ENCODE results near the gene TSKS.

The TSKS gene

GRCh38 chr19:49803529-49803856 is 40.4 kb upstream of the TSKS start:
- Histone ChIP-seq H3K36me3 (ENCODE audit: insufficient read depth, low read length) (peaks cover 44% of the 10 kb centered on the region), H3K9me3 (ENCODE audit: low read length) (no peaks in the 10 kb centered on the region), H3K4me3 (ENCODE audit: low read depth in 1 of 2, low read length in 2 of 2) (no peak overlapping the region), H3K4me1 (ENCODE audit: insufficient read depth, low read length) (peaks cover 12% of the 10 kb centered on the region), H3K27me3 (ENCODE audit: control insufficient read depth in 1 of 2, insufficient read depth in 2 of 2, low read length in 2 of 2) (no peaks in the 10 kb centered on the region), H3K27ac (ENCODE audit: low read depth, low read length) (no peak overlapping the region), H3K9ac (ENCODE audit: low read length) (peak overlapping the region; percentile 27)

- Histone ChIP-seq H3K27me3 (ENCODE audit: control insufficient read depth in 1 of 2, insufficient read depth in 2 of 2, low read length in 2 of 2) (no peaks in the 10 kb centered on the region), H3K4me3 (ENCODE audit: low read depth in 1 of 2, low read length in 2 of 2) (peak overlapping the region; percentile 55 to 65), H3K9me3 (ENCODE audit: low read length) (no peaks in the 10 kb centered on the region), H3K9ac (ENCODE audit: low read length) (peak overlapping the region; percentile 27), H3K4me1 (ENCODE audit: insufficient read depth, low read length) (peaks cover 7% of the 10 kb centered on the region), H3K27ac (ENCODE audit: low read depth, low read length) (peak overlapping the region; percentile 57), H3K36me3 (ENCODE audit: insufficient read depth, low read length) (peaks cover 49% of the 10 kb centered on the region)
These were observed 39.9 kb upstream of the TSKS start for GRCh38 chr19:49802836-49803528.

DNA sequence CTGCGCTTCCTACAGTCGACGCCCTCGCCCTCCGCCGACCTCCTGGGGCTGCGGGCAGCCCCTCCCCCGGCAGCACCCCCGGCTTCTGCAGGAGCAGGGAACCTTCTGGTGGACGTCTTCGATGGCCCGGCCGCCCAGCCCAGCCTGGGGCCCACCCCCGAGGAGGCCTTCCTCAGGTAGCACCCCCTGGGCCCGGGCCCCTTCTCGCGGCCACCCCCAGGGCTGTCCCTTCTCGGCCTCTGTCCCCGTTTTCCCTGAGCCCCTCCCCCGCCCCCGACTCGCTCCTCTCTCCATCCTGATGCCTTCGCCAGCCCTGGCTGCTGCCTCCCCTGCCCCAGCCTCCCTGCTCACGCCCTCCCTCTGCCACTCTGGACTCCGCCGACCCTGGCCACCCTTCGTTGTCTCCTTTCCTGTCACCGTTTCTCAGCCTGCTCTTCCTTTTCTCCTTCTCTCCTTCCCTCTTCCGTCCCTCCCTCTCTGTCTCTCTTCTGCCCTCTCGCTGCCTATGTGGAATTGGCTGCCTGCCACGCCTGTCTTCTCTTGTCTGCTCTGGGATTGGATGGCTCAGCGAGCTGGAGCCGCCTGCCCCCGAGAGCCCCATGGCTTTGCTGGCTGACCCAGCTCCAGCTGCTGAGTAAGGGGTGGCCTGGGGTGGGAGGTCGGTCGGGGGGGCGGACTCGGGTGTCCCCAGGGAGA is 39.0 kb upstream of the TSKS start:
- peak overlapping the region; percentile 55 to 65 for H3K4me3 ChIP-seq (ENCODE audit: low read depth in 1 of 2, low read length in 2 of 2)
- no peaks in the 10 kb centered on the region for H3K27me3 ChIP-seq (ENCODE audit: control insufficient read depth in 1 of 2, insufficient read depth in 2 of 2, low read length in 2 of 2)
- peak overlapping the region; percentile 57 for H3K27ac ChIP-seq (ENCODE audit: low read depth, low read length)
- no peaks in the 10 kb centered on the region for H3K9me3 ChIP-seq (ENCODE audit: low read length)
- H3K9ac ChIP-seq (ENCODE audit: low read length): peak overlapping the region; percentile 27
- peaks cover 5% of the 10 kb centered on the region for H3K4me1 ChIP-seq (ENCODE audit: insufficient read depth, low read length)
- peaks cover 47% of the 10 kb centered on the region for H3K36me3 ChIP-seq (ENCODE audit: insufficient read depth, low read length)

- Histone ChIP-seq H3K4me1 (ENCODE audit: insufficient read depth, low read length) (peaks cover 5% of the 10 kb centered on the region), H3K36me3 (ENCODE audit: insufficient read depth, low read length) (peaks cover 51% of the 10 kb centered on the region), H3K9ac (ENCODE audit: low read length) (no peak overlapping the region), H3K27ac (ENCODE audit: low read depth, low read length) (peak overlapping the region; percentile 57), H3K4me3 (ENCODE audit: low read depth in 1 of 2, low read length in 2 of 2) (peak overlapping the region; percentile 55 to 65), H3K27me3 (ENCODE audit: control insufficient read depth in 1 of 2, insufficient read depth in 2 of 2, low read length in 2 of 2) (no peaks in the 10 kb centered on the region), H3K9me3 (ENCODE audit: low read length) (no peaks in the 10 kb centered on the region)
These were observed 38.3 kb upstream of the TSKS start for GRCh38 chr19:49801401-49801888.

GRCh38 chr19:49800771-49801170 is 37.7 kb upstream of the TSKS start:
- Histone ChIP-seq H3K27me3 (ENCODE audit: control insufficient read depth in 1 of 2, insufficient read depth in 2 of 2, low read length in 2 of 2) (no peaks in the 10 kb centered on the region), H3K36me3 (ENCODE audit: insufficient read depth, low read length) (peaks cover 58% of the 10 kb centered on the region), H3K27ac (ENCODE audit: low read depth, low read length) (no peak overlapping the region), H3K9me3 (ENCODE audit: low read length) (no peaks in the 10 kb centered on the region), H3K4me3 (ENCODE audit: low read depth in 1 of 2, low read length in 2 of 2) (no peak overlapping the region), H3K9ac (ENCODE audit: low read length) (no peak overlapping the region), H3K4me1 (ENCODE audit: insufficient read depth, low read length) (peaks cover 5% of the 10 kb centered on the region)

DNA sequence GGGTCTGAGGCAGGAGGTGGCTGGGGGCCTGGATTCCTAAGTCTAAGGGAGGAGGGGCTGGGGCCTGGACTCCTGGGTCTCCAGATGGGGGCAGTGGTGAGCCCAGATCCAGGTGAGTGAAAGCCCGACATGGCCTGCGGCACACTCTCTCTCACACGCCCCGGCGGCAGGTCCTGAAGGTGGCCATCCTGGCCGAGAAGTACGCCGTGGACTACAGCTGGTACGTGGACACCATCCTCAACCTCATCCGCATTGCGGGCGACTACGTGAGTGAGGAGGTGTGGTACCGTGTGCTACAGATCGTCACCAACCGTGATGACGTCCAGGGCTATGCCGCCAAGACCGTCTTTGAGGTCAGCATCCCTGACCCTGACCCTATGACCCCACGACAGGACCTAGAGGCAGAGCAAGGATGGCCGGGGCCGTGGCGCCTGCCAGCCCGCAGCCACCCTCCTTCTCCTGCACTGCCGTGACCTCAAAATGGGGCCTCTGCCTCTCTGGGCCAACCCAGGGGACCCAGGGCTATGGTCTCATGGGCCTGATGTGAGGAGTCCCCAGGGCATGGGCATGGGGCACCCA is 36.8 kb upstream of the TSKS start:
- no peak overlapping the region for H3K9ac ChIP-seq (ENCODE audit: low read length)
- H3K9me3 ChIP-seq (ENCODE audit: low read length): no peaks in the 10 kb centered on the region
- no peak overlapping the region for H3K4me3 ChIP-seq (ENCODE audit: low read depth in 1 of 2, low read length in 2 of 2)
- H3K4me1 ChIP-seq (ENCODE audit: insufficient read depth, low read length): peaks cover 5% of the 10 kb centered on the region
- H3K36me3 ChIP-seq (ENCODE audit: insufficient read depth, low read length): peaks cover 63% of the 10 kb centered on the region
- no peak overlapping the region for H3K27ac ChIP-seq (ENCODE audit: low read depth, low read length)
- H3K27me3 ChIP-seq (ENCODE audit: control insufficient read depth in 1 of 2, insufficient read depth in 2 of 2, low read length in 2 of 2): no peaks in the 10 kb centered on the region

DNA sequence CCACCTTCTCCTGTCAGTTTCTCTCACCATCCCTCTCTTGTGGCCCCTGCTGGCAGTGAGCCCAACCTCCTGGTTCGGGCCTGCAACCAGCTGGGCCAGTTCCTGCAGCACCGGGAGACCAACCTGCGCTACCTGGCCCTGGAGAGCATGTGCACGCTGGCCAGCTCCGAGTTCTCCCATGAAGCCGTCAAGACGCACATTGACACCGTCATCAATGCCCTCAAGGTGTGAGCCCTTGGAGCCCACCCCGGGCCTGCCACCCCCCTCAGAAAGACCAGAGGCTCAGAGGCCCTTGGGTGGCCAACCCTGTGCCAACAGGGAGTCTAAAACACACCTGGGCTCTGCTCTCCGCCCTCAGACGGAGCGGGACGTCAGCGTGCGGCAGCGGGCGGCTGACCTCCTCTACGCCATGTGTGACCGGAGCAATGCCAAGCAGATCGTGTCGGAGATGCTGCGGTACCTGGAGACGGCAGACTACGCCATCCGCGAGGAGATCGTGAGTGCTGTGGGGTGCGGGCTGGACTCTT is 36.2 kb upstream of the TSKS start:
- Histone ChIP-seq H3K9ac (ENCODE audit: low read length) (no peak overlapping the region), H3K36me3 (ENCODE audit: insufficient read depth, low read length) (peaks cover 63% of the 10 kb centered on the region), H3K27ac (ENCODE audit: low read depth, low read length) (no peak overlapping the region), H3K9me3 (ENCODE audit: low read length) (no peaks in the 10 kb centered on the region), H3K4me3 (ENCODE audit: low read depth in 1 of 2, low read length in 2 of 2) (no peak overlapping the region), H3K4me1 (ENCODE audit: insufficient read depth, low read length) (peaks cover 5% of the 10 kb centered on the region), H3K27me3 (ENCODE audit: control insufficient read depth in 1 of 2, insufficient read depth in 2 of 2, low read length in 2 of 2) (no peaks in the 10 kb centered on the region)

GRCh38 chr19:49798574-49798973 is 35.5 kb upstream of the TSKS start:
- H3K4me1 ChIP-seq (ENCODE audit: insufficient read depth, low read length): peaks cover 5% of the 10 kb centered on the region
- no peak overlapping the region for H3K9ac ChIP-seq (ENCODE audit: low read length)
- H3K4me3 ChIP-seq (ENCODE audit: low read depth in 1 of 2, low read length in 2 of 2): no peak overlapping the region
- H3K36me3 ChIP-seq (ENCODE audit: insufficient read depth, low read length): peaks cover 65% of the 10 kb centered on the region
- H3K27me3 ChIP-seq (ENCODE audit: control insufficient read depth in 1 of 2, insufficient read depth in 2 of 2, low read length in 2 of 2): no peaks in the 10 kb centered on the region
- H3K9me3 ChIP-seq (ENCODE audit: low read length): no peaks in the 10 kb centered on the region
- H3K27ac ChIP-seq (ENCODE audit: low read depth, low read length): no peak overlapping the region

GRCh38 chr19:49795615-49796014 is 32.5 kb upstream of the TSKS start:
- Histone ChIP-seq H3K27me3 (ENCODE audit: control insufficient read depth in 1 of 2, insufficient read depth in 2 of 2, low read length in 2 of 2) (no peaks in the 10 kb centered on the region), H3K4me1 (ENCODE audit: insufficient read depth, low read length) (no peaks in the 10 kb centered on the region), H3K9me3 (ENCODE audit: low read length) (no peaks in the 10 kb centered on the region), H3K27ac (ENCODE audit: low read depth, low read length) (no peak overlapping the region), H3K9ac (ENCODE audit: low read length) (no peak overlapping the region), H3K4me3 (ENCODE audit: low read depth in 1 of 2, low read length in 2 of 2) (no peak overlapping the region), H3K36me3 (ENCODE audit: insufficient read depth, low read length) (peaks cover 80% of the 10 kb centered on the region)

- Histone ChIP-seq H3K9ac (ENCODE audit: low read length) (no peak overlapping the region), H3K36me3 (ENCODE audit: insufficient read depth, low read length) (peaks cover 64% of the 10 kb centered on the region), H3K9me3 (ENCODE audit: low read length) (no peaks in the 10 kb centered on the region), H3K4me3 (ENCODE audit: low read depth in 1 of 2, low read length in 2 of 2) (no peak overlapping the region), H3K27ac (ENCODE audit: low read depth, low read length) (no peak overlapping the region), H3K4me1 (ENCODE audit: insufficient read depth, low read length) (no peaks in the 10 kb centered on the region), H3K27me3 (ENCODE audit: control insufficient read depth in 1 of 2, insufficient read depth in 2 of 2, low read length in 2 of 2) (no peaks in the 10 kb centered on the region)
These were observed 30.4 kb upstream of the TSKS start for GRCh38 chr19:49793561-49793840.

GRCh38 chr19:49792829-49793560 is 29.9 kb upstream of the TSKS start:
- Histone ChIP-seq H3K9ac (ENCODE audit: low read length) (no peak overlapping the region), H3K27me3 (ENCODE audit: control insufficient read depth in 1 of 2, insufficient read depth in 2 of 2, low read length in 2 of 2) (no peaks in the 10 kb centered on the region), H3K9me3 (ENCODE audit: low read length) (no peaks in the 10 kb centered on the region), H3K36me3 (ENCODE audit: insufficient read depth, low read length) (peaks cover 64% of the 10 kb centered on the region), H3K4me1 (ENCODE audit: insufficient read depth, low read length) (no peaks in the 10 kb centered on the region), H3K27ac (ENCODE audit: low read depth, low read length) (no peak overlapping the region), H3K4me3 (ENCODE audit: low read depth in 1 of 2, low read length in 2 of 2) (no peak overlapping the region)
